Dedifferentiated amniotic fluid mesenchymal stem cell (primary cell): ENCODE data around the gene BABAM2.
"Not testable (repeated sequence)": the region's sequence is repeated elsewhere in the genome, so short reads cannot be mapped to it uniquely, and the experiment has no call there.

Experiments
- DNase-seq: peaks from one replicate; pipeline ENCODE4 v3.0.0-alpha.2; 2016; ENCODE audit errors: extremely low spot score

BABAM2 gene

DNA sequence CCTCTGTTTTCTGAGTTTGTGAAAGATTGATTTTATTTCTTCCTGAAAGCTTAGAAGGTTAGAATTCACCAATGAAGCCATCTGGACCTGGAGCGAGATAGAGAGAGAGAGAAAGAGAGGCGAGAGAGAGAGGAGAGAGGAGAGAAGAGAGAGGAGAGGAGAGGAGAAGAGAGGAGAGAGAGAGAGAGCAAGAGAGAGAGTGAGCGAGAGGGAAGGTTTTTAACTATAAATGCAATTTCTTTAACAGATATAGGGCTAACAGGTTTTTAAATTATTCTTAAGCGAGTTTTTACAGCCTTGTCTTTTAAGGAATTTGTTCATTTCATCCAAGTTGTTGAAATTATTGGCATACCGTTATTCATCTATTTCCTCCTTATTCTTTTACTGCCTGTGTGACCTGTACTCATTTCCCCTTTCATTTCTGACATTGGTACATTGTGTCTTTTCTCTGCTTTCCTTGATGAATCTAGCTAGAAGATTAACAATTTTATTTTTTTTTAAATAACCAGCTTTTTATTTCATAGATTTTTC, 56.1 kb downstream of the BABAM2 start:
- DNase-seq, result no peak

DNA sequence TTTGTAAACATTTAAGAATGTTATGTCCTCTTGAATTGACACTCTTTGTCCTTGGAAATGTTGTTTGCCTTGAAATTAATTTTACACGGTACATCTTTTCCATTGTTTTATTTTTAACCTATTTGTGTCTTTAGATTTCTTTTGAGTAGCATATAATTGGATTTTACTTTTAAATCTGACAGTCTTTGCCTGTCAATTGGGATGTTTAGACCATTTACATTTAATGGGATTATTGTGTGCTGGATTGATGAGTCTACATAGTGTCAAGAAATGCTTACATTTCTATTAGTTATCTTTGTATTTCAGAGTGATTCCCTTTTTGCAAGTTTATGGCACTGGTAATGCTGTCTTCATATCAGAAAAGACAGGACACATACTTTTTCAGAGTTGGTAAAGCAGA, 61.5 kb downstream of the BABAM2 start:
- no peak for DNase-seq

DNA sequence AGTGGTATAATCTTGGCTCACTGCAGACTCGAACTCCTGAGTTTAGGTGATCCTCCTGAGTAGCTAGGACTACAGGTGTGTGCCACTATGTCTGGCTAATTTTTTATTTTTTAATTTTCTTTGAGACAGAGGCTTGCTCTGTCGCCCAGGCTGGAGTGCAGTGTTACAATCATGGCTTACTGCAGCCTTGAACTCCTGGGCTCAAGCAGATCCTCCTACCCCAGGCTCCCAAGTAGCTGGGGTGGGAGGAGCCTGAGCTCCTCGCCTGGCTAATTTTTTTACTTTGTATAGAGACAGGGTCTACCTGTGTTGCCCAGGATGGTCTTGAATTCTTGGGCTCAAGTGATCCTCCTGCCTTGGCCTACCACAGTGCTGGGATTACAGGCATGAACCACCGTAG, 62.5 kb downstream of the BABAM2 start:
- DNase-seq, result no peak

DNA sequence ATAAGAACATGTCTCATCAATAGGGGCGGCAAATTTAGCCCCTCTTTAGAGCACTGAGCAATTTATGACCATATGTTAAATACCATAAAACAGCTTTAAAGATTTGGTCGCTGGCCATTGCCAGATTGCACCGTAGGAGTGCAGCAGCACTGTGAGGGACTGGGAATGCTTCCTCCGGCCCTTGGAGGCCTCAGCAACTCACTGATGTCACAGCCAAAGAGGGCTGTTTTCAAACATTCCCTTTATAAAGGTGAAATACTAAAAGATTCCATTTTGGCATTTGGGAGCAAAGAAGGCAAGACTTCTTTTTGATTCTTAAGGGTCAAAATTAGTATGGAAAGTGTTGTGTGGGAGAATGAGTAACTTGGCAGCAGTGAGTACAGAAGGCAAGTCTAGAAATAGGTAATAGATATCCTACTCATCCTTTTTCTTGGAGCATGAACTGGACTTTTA, 63.7 kb downstream of the BABAM2 start:
- no peak for DNase-seq

DNA sequence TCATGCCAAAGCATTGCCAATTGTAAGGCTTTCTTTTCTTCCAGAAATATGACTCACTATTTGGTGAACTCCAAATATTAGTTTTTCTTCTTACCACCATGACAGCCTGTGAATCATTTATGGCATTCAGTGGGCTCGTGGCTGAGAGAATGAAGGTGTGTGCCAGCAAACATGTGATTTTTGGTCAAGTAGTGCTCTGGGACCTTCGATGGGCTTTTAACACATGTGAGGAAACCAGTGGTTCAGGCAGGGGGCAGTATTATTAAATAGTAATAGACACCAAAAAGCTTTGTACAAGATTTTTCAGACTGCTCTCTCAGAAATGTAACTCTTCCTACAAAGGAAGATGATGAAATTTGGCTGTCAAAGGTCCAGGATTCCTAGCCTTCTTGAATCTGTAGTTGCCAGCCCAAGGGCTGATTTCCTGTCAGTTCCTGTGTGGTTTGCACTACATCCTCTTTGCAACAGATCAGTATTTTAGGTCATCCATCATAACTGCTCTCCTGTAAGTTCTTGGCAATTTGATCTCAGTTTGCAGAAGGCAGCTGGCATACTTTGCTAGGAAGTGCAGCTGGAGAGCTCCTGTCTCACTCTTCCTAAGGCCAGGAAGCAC, 64.3 kb downstream of the BABAM2 start:
- peak; percentile 80 for DNase-seq

- DNase-seq, result no peak
Observed at GRCh38 chr2:27955384-27956161, 65.0 kb downstream of the BABAM2 start.

- DNase-seq, result peak; percentile 62
Observed at GRCh38 chr2:27956888-27957287, 66.4 kb downstream of the BABAM2 start.

DNA sequence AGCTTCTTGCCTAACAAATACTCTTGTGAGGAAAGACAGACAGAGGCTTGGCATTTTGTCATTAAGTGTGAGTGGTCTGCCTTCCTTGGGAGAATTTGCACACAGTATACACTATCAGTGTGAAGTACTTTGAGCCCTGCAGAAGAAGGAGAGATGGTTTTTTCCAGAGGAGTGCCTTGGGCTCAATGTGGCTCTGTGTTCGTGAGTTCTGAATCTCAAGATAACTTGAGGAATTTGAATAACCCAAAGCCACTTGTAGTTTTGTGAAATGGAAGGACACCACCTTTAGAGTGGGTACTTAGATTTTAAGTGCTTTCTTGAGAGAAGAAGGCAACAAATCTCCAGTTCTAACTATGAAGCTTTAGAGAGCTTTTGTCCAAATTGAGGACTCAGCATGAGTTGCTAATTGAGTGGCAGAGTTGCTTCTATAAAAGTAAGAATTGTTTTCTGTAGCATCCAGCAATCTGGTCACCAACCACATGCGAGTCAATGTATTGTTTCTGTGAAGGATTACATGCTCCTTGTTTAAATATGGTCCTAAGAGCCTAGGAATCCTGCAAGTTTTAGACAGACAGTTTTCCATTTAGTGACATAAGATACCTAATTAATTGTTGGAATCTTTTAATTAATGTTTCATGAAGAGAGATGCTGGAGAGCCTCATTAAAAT, 68.3 kb downstream of the BABAM2 start:
- DNase-seq, result no peak

DNA sequence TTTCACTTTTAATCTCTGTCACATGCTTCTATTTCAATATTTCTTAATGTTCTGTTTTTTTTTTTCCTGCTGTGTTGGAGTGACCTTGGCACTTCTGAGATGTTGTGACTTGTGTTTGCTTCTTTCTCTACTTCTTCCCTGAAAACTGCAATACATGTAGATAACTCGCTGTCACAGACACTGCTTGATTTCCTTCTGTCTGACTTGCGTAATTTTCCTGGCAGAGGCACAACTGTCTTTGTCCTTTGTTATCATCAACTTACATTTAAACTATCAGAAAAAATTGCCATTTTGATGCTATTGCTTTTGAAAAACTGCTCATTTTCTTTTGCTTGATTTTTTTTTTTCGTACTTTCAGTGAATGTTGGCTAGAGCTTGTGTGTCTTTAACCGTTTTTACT, 69.0 kb downstream of the BABAM2 start:
- DNase-seq, result no peak

DNA sequence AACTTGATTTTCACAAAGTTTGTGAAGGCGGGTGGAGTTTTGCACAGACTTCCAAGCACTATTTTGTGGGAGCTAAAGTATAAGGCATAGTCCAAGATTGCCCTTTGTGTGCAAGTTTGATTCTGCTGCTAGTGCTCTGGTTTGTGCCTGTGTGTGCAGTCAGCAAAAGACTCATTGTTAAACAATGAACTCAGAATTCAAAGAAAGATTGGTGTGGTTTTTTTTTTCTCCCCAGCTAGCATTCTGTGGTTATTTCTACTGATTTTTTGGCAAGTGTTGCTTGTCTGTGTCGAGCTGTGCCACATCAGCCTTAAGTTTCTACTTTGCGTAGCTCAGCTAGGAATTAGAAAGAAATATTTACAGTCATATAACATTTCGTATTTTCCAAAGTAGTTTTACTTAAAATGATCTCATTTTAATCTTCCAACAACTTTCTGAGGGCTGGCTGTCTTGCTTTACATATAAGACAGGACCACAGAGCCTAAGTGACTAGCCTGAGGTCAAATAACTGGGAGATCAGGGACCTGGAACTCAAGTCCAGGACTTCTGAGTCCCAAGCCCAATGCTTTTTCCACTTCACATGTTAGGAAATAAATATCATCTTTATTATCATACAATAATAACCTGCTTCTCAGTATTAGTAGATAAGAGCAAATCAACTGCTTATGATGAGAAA, 69.8 kb downstream of the BABAM2 start:
- peak; percentile 90 for DNase-seq

GRCh38 chr2:27962006-27962405, 71.5 kb downstream of the BABAM2 start:
- peak; percentile 41 for DNase-seq

- no peak for DNase-seq
Observed at GRCh38 chr2:27963472-27963871, 72.9 kb downstream of the BABAM2 start.

- DNase-seq, result no peak
Observed at GRCh38 chr2:27964067-27964466, 73.5 kb downstream of the BABAM2 start.

DNA sequence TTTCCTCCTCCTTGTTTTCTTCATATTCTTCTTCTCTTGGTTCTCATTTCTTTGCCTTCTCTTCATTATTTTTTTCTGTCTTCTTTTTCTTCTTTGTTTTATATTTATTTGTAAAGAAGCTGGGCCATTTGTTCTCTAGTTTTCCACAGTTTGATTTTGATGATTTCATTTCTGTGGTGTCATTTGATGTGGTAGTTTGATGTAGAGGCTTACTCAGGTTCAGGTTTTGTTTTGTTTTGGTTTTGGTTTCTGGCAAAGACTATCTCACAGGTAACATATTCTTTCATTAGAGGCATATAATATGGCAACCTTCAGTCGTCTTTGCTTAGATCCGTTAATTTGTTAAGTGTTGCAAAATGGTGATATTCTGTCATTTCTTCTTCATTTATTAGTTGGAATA, 75.3 kb downstream of the BABAM2 start:
- DNase-seq, result no peak

GRCh38 chr2:27966466-27966865, 75.9 kb downstream of the BABAM2 start:
- no peak for DNase-seq

DNA sequence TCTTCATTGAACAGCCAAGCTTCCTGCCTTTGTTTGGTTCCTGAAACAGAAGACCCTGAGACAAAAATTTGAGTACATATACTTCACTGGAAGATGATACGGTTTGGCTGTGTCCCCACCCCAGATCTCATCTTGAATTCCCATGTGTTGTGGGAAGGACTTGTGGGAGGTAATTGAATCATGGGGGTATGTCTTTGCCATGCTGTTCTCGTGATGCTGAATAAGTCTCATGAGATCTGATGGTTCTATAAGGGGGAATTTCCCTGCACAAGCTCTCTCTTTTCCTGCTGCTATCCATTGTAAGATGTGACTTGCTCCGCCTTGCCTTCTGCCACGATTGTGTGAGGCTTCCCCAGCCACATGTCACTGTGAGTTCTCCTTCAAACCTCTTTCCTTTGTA, 76.5 kb downstream of the BABAM2 start:
- DNase-seq, result no peak

GRCh38 chr2:27968045-27968444, 77.5 kb downstream of the BABAM2 start:
- not testable (repeated sequence) for DNase-seq

DNA sequence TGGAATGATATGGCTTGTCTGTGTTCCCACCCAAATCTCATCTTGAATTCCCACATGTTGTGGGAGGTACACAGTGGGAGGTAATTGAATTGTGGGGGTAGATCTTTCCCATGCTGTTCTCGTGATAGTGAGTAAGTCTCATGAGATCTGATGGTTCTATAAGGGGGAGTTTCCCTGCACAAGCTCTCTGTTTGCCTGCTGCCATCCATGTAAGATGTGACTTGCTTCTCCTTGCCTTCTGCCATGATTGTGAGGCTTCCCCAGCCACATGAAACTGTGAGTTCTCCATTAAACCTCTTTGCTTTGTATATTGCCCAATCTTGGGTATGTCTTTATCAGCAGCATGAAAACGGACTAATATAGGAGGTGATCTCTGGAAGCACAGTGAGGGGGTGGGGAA, 78.4 kb downstream of the BABAM2 start:
- not testable (repeated sequence) for DNase-seq

DNA sequence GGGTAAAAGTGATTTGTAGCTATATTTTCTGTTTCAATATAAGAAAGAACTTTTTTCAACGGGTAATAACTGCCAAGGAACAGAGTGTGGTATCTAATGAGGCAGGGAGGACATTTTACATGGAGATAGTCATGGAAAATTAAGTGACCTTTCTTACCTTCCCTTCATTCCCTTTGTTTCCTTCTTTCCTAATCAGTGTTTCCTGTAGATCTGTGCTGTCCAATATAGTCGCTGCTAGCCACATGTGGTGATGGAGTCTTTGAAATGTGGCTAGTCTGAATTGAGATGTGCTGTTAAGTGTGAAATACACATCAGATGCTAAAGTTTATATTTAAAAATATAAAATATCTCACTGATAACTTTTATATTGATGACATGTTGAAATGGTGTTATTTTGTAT, 81.8 kb downstream of the BABAM2 start:
- DNase-seq, result no peak

GRCh38 chr2:27973592-27973991, 83.1 kb downstream of the BABAM2 start:
- DNase-seq, result no peak

DNA sequence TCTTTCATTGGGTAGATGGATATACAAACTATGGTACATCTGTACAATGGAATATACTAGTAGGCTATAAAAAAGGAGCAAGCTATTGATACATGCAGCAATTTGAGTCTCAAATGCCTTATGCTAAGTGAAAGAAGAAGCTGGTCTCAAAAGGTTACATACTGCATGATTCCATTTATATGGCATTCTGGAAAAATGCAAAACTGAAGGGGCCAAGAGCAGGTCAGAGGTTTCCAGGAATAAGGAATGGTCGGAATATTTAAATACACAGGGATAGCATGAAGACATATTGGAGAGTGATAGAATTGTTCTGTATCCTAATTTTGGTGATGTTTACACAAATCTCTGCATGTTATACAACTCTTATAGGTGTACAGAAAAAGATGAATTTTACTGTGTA, 85.8 kb downstream of the BABAM2 start:
- no peak for DNase-seq

- peak; percentile 81 for DNase-seq
Observed at GRCh38 chr2:27977731-27978312, 87.3 kb downstream of the BABAM2 start.
